Aorta (tissue), 5 donors: Measurements from ENCODE around the gene MBD2. TPM values are rescaled to one million over a fixed set of nuclear protein-coding genes. Genes with fewer than 3 reads are reported as not detected.
"Not testable (repeated sequence)": the region's sequence is repeated elsewhere in the genome, so short reads cannot be mapped to it uniquely, and the experiment has no call there.

ENCODE experiments used
- ATAC-seq: fragments of 200-7000 bp; cut with Tn5 transposase; one replicate; pipeline ENCODE4 v1.9.1; 2022; ENCODE audit warnings: moderate library complexity; ENCODE audit not compliant: low FRiP score
- DNase-seq, 2 donors: peaks; one replicate each; pipeline ENCODE4 v3.0.0-alpha.2; 2020
- H3K27ac ChIP-seq, 2 donors: one replicate each; pipeline ENCODE4 v1.5.1; 2013; ENCODE audit warnings: low read length in 2 of 2, mild to moderate bottlenecking in 2 of 2, moderate library complexity in 2 of 2, control low read depth in 1 of 2, inconsistent platforms in 1 of 2, low read depth in 1 of 2
- H3K27me3 ChIP-seq, 2 donors: one replicate each; pipeline ENCODE4 v1.6.1; 2013; ENCODE audit warnings: control low read depth in 1 of 2, low read length in 1 of 2, mild to moderate bottlenecking in 1 of 2, moderate library complexity in 1 of 2; ENCODE audit not compliant: insufficient read depth in 2 of 2, control insufficient read depth in 1 of 2
- H3K36me3 ChIP-seq, 2 donors: one replicate each; pipeline ENCODE4 v1.6.1; 2013; ENCODE audit warnings: control low read depth in 1 of 2, low read length in 1 of 2, mild to moderate bottlenecking in 1 of 2; ENCODE audit not compliant: insufficient read depth in 2 of 2, control insufficient read depth in 1 of 2
- H3K4me1 ChIP-seq, 2 donors: one replicate each; pipeline ENCODE4 v1.6.1; 2013; ENCODE audit warnings: low read length in 2 of 2, control low read depth in 1 of 2, mild to moderate bottlenecking in 1 of 2, moderate library complexity in 1 of 2; ENCODE audit not compliant: insufficient read depth in 2 of 2, control insufficient read depth in 1 of 2
- H3K4me3 ChIP-seq, 2 donors: one replicate each; pipeline ENCODE4 v1.5.1; 2013; ENCODE audit warnings: low read length in 2 of 2, control low read depth in 1 of 2, mild to moderate bottlenecking in 1 of 2
- H3K9me3 ChIP-seq: one replicate; pipeline ENCODE4 v1.6.1; 2013; ENCODE audit warnings: mild to moderate bottlenecking, low read length; ENCODE audit not compliant: control insufficient read depth
- WGBS, 2 donors: extraction: QIAGEN DNeasy Blood & Tissue Kit; methylation state at CpG; one replicate each; pipeline ENCODE4 v1.1.7; 2013; 5-methylcytosine and 5-hydroxymethylcytosine counted together
- intact Hi-C, 2 donors: fragments of 100-400 bp; cut with DNase I; formaldehyde crosslinking; loops; one replicate each; pipeline versions ENCODE4 v1.14.2 to v1.15.0; 2022
- polyA plus RNA-seq, 2 donors: library from polyadenylated mRNA; stranded (reverse); fragments of 200-250 nt; gene quantifications; one replicate each; pipeline ENCODE4 v1.2.3, GENCODE V29; 2013
- total RNA-seq, 2 donors: library from RNA; stranded (reverse); fragmentation: NEBNext Ultra II Directional; extraction: Animal tissue kit (Norgen Biotek cat#: 25700); gene quantifications; one replicate each; pipeline ENCODE4 v1.2.1, GENCODE V29; 2021
- donor health status: healthy with polysubstance abuse.
- donor health status: Bipolar disorder and iron deficiency.
- donor health status: DM: no; HTN: no; CAD: no.
- donor health status: DM: no; HTN: no; CAD: no.
- donor health status: DM: yes; HTN: yes; CAD: no.

Gene MBD2
- total and polyA plus RNA-seq, 4 donors: 34.9 to 92.6 (median 72.4) TPM

DNA sequence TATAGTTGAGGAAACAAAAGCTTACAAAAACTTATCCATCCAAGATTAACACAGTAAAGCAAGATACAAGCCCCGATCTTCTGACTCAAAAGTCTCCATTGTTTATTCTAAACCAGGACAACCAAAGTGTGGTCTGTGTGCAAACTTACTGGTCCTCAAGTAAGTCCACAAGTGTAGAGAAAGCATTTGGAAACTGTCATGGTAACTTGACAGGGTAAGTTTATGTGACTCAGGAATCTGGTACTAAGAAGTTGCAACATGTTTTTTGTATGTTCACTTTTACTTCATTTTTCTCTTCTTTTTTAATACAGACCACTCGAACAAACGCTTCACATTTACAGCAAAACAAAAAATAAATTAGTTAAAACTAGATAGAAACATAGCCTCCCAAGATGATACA lies 9.4 kb downstream of the MBD2 start:
- Histone ChIP-seq H3K4me1 (peaks cover 2 to 3% of the 10 kb centered on the region in 2 donors), H3K27ac (no peak overlapping the region), H3K36me3 (no peaks in the 10 kb centered on the region), H3K4me3 (no peak overlapping the region), H3K27me3 (no peaks in the 10 kb centered on the region), H3K9me3 (no peaks in the 10 kb centered on the region)
- ATAC-seq (no peak), DNase-seq (no peak)
- 85 to 92% methylated on average over 3 of the region's 3 CpGs for WGBS, 2 donors
- intact Hi-C loops: no loop called here

GRCh38 chr18:54210463-54210862 lies 14.0 kb downstream of the MBD2 start:
- H3K27me3 ChIP-seq: no peaks in the 10 kb centered on the region
- DNase-seq (no peak), ATAC-seq (no peak)
- H3K36me3 ChIP-seq: no peaks in the 10 kb centered on the region
- H3K4me1 ChIP-seq: peaks cover 2 to 5% of the 10 kb centered on the region in 2 donors
- no peak overlapping the region for H3K4me3 ChIP-seq
- 98 to 100% methylated on average over 1 of the region's 1 CpG for WGBS, 2 donors
- no peaks in the 10 kb centered on the region for H3K9me3 ChIP-seq
- intact Hi-C loops: no loop called here
- H3K27ac ChIP-seq: no peak overlapping the region

DNA sequence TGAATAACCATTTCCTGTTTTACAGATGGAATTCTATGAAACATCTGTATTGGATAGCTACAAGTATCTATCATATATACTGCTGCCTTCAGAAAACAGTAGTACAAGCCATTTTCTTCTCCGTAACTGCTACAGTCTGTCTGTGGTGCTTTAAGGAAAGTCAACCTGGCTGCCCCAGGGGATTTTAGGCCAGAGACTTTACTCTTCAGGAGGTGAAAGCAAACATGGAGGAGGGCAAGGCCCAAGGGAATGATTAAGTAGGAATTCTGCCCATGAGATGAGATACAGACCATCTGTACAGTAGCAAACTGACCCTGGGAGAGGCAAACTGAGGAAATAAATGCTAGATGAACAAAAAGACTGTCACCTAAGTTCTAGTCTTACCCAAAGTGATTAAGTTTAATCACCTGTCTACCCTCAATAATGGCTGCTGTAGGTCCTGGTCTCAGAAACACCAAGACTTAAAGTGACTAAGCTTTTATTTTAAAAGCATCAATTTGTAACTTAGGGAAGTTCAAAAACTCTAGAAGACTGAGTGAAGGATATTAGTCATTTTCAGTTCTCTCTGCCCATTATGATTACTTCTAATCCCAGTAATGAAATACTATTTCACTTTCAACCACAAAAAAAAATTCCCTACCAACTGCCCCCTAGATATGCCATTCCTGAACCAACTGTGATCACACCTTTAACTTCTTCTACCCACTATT lies 14.8 kb downstream of the MBD2 start:
- Histone ChIP-seq H3K4me1 (peaks cover 2 to 5% of the 10 kb centered on the region in 2 donors), H3K27ac (no peak overlapping the region), H3K4me3 (no peak overlapping the region), H3K9me3 (no peaks in the 10 kb centered on the region), H3K27me3 (no peaks in the 10 kb centered on the region), H3K36me3 (no peaks in the 10 kb centered on the region)
- DNase-seq (no peak), ATAC-seq (no peak)
- intact Hi-C loops: no loop called here
- WGBS, 2 donors: 91% methylated on average over 1 of the region's 1 CpG

GRCh38 chr18:54206447-54206846 lies 18.0 kb downstream of the MBD2 start:
- H3K36me3 ChIP-seq: peaks cover 0 to 5% of the 10 kb centered on the region in 2 donors
- no peaks in the 10 kb centered on the region for H3K9me3 ChIP-seq
- DNase-seq (no peak), ATAC-seq (no peak)
- intact Hi-C loops: no loop called here
- H3K27me3 ChIP-seq: no peaks in the 10 kb centered on the region
- no peak overlapping the region for H3K4me3 ChIP-seq
- H3K27ac ChIP-seq: no peak overlapping the region
- peaks cover 0 to 3% of the 10 kb centered on the region in 2 donors for H3K4me1 ChIP-seq
- 15 to 21% methylated on average over 2 of the region's 2 CpGs for WGBS, 2 donors

DNA sequence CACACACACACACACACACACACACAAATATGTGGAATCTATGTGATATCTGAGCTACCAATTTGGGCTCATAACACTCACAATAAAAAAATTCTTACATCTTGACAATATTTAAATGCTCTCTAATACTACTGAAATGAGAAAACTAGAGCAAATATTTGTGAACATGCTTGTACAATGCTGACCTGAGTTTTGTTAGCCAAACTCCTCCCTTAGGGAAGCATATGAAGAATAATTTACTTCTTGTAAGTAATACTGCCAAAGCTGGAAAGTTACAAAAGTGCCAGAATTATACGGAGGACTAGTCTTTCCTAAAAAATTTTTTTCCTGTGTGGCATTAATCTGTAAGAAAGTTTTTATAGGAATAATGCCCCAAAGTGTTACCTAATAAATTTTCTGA lies 18.5 kb downstream of the MBD2 start:
- H3K9me3 ChIP-seq: no peaks in the 10 kb centered on the region
- intact Hi-C loops: no loop called here
- no peak overlapping the region for H3K27ac ChIP-seq
- H3K36me3 ChIP-seq: peaks cover 0 to 5% of the 10 kb centered on the region in 2 donors
- DNase-seq (no peak), ATAC-seq (no peak)
- H3K27me3 ChIP-seq: no peaks in the 10 kb centered on the region
- H3K4me1 ChIP-seq: peaks cover 0 to 3% of the 10 kb centered on the region in 2 donors
- 0 to 2% methylated on average over 1 of the region's 1 CpG for WGBS, 2 donors
- H3K4me3 ChIP-seq: no peak overlapping the region

- intact Hi-C loops: not testable (repeated sequence)
- 44 to 54% methylated on average over 6 of the region's 6 CpGs for WGBS, 2 donors
Measured at GRCh38 chr18:54205448-54205847, 19.0 kb downstream of the MBD2 start.

GRCh38 chr18:54204883-54205282 lies 19.6 kb downstream of the MBD2 start:
- Histone ChIP-seq H3K27ac (no peak overlapping the region), H3K27me3 (no peaks in the 10 kb centered on the region), H3K9me3 (no peaks in the 10 kb centered on the region), H3K4me1 (peaks cover 0 to 3% of the 10 kb centered on the region in 2 donors), H3K36me3 (peaks cover 0 to 5% of the 10 kb centered on the region in 2 donors), H3K4me3 (no peak overlapping the region)
- intact Hi-C loops: no loop called here
- ATAC-seq (no peak), DNase-seq (no peak)
- 92 to 95% methylated on average over 5 of the region's 5 CpGs for WGBS, 2 donors

More at GRCh38 chr18:54205448-54205847, 19.0 kb downstream of the MBD2 start:
- H3K27ac ChIP-seq, H3K9me3 ChIP-seq, H3K27me3 ChIP-seq, ATAC-seq, H3K36me3 ChIP-seq, H3K4me3 ChIP-seq, H3K4me1 ChIP-seq, DNase-seq: not testable (repeated sequence)

DNA sequence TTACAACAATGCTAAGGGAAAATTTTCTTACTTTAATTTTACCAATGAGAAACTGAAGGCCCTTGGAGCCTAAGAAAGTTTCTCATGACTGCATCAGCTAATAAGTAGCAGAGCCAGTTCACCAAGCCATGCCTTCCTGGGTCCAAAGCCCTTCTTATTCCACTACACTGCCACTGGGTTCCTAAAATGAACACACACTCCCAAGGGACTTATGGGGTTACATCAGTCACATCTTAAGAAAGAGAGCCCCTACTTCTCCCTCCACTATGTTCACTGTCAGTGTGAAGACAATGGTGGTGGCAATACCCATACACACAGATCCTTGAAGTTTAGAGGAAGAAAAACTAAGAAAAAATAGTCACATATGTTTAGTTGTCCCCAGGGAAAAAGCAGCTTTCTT lies 20.6 kb downstream of the MBD2 start:
- DNase-seq (no peak), ATAC-seq (no peak)
- Histone ChIP-seq H3K9me3 (no peaks in the 10 kb centered on the region), H3K4me1 (no peaks in the 10 kb centered on the region), H3K4me3 (no peak overlapping the region), H3K27ac (no peak overlapping the region), H3K27me3 (no peaks in the 10 kb centered on the region), H3K36me3 (peaks cover 0 to 5% of the 10 kb centered on the region in 2 donors)
- intact Hi-C loops: no loop called here

DNA sequence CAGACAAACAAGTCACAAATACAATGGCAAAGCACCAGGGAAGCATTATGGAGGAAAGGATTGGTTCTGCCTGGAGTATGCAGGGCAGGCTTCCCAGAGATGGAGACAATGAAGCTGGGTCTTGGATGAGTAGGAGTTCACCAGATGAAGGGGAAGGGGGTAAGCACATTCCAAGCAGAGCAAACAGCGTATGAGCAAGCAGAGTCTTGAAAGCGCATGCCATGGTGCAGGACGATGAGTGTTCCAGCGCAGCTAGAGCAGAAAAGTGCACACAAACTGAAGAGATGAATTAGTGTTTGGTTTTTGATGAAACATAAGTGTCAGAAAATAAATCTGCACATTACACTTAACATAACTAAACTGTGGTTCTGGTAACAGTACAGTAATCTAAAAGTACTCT lies 21.6 kb downstream of the MBD2 start:
- intact Hi-C loops: no loop called here
- Histone ChIP-seq H3K36me3 (peaks cover 0 to 5% of the 10 kb centered on the region in 2 donors), H3K9me3 (no peaks in the 10 kb centered on the region), H3K4me1 (no peaks in the 10 kb centered on the region), H3K4me3 (no peak overlapping the region), H3K27ac (no peak overlapping the region), H3K27me3 (no peaks in the 10 kb centered on the region)
- WGBS, 2 donors: 97 to 98% methylated on average over 4 of the region's 4 CpGs
- ATAC-seq (no peak), DNase-seq (no peak)
